Duodenal mucosa (tissue), 2 donors: ENCODE measurements around the gene ZC3H12A.
"Not testable (repeated sequence)": the region's sequence is repeated elsewhere in the genome, so short reads cannot be mapped to it uniquely, and the experiment has no call there.

Experiments used
- H3K27ac ChIP-seq: one replicate; pipeline ENCODE4 v1.7.0; 2013; ENCODE audit warnings: low read depth, low read length
- H3K27me3 ChIP-seq, 2 donors: one replicate each; pipeline ENCODE4 v1.7.0; 2013; ENCODE audit warnings: low read length in 2 of 2, control low read depth in 1 of 2; ENCODE audit not compliant: insufficient read depth in 2 of 2, control insufficient read depth in 1 of 2
- H3K36me3 ChIP-seq, 2 donors: one replicate each; pipeline ENCODE4 v1.7.0; 2013; ENCODE audit warnings: low read length in 2 of 2, control low read depth in 1 of 2; ENCODE audit not compliant: insufficient read depth in 2 of 2, control insufficient read depth in 1 of 2
- H3K4me1 ChIP-seq, 2 donors: one replicate each; pipeline ENCODE4 v1.7.0; 2013; ENCODE audit warnings: low read length in 2 of 2, control low read depth in 1 of 2; ENCODE audit not compliant: insufficient read depth in 2 of 2, control insufficient read depth in 1 of 2
- H3K4me3 ChIP-seq, 2 donors: one replicate each; pipeline ENCODE4 v1.7.0; 2013; ENCODE audit warnings: low read length in 2 of 2, low read depth in 1 of 2
- H3K9ac ChIP-seq, 2 donors: one replicate each; pipeline ENCODE4 v1.7.0; 2013; ENCODE audit warnings: low read length in 2 of 2, low read depth in 1 of 2
- H3K9me3 ChIP-seq, 2 donors: one replicate each; pipeline ENCODE4 v1.7.0; 2013; ENCODE audit warnings: low read length in 2 of 2, control low read depth in 1 of 2; ENCODE audit not compliant: control insufficient read depth in 1 of 2

The ZC3H12A gene

GRCh38 chr1:37497832-37498231, 23.5 kb downstream of the ZC3H12A start:
- H3K4me3 ChIP-seq: no peak overlapping the region
- H3K27ac ChIP-seq: no peak overlapping the region
- H3K4me1 ChIP-seq: peaks cover 4 to 10% of the 10 kb centered on the region in 2 donors
- peaks cover 23 to 41% of the 10 kb centered on the region in 2 donors for H3K36me3 ChIP-seq
- H3K9me3 ChIP-seq: no peaks in the 10 kb centered on the region
- H3K9ac ChIP-seq: no peak overlapping the region
- no peaks in the 10 kb centered on the region for H3K27me3 ChIP-seq

GRCh38 chr1:37498872-37499617, 24.7 kb downstream of the ZC3H12A start:
- no peaks in the 10 kb centered on the region for H3K27me3 ChIP-seq
- peaks cover 4 to 10% of the 10 kb centered on the region in 2 donors for H3K4me1 ChIP-seq
- no peaks in the 10 kb centered on the region for H3K9me3 ChIP-seq
- no peak overlapping the region for H3K27ac ChIP-seq
- no peak overlapping the region for H3K4me3 ChIP-seq
- no peak overlapping the region for H3K9ac ChIP-seq
- H3K36me3 ChIP-seq: peaks cover 16 to 38% of the 10 kb centered on the region in 2 donors

GRCh38 chr1:37501661-37502060, 27.3 kb downstream of the ZC3H12A start:
- no peak overlapping the region for H3K4me3 ChIP-seq
- no peak overlapping the region for H3K9ac ChIP-seq
- no peaks in the 10 kb centered on the region for H3K9me3 ChIP-seq
- no peak overlapping the region for H3K27ac ChIP-seq
- no peaks in the 10 kb centered on the region for H3K27me3 ChIP-seq
- peaks cover 16 to 51% of the 10 kb centered on the region in 2 donors for H3K36me3 ChIP-seq
- H3K4me1 ChIP-seq: peaks cover 4 to 10% of the 10 kb centered on the region in 2 donors

GRCh38 chr1:37502104-37502503, 27.7 kb downstream of the ZC3H12A start:
- H3K27me3 ChIP-seq: no peaks in the 10 kb centered on the region
- no peak overlapping the region for H3K9ac ChIP-seq
- H3K27ac ChIP-seq: no peak overlapping the region
- no peak overlapping the region for H3K4me3 ChIP-seq
- H3K4me1 ChIP-seq: peaks cover 4 to 10% of the 10 kb centered on the region in 2 donors
- H3K36me3 ChIP-seq: peaks cover 16 to 53% of the 10 kb centered on the region in 2 donors
- no peaks in the 10 kb centered on the region for H3K9me3 ChIP-seq

- H3K27me3 ChIP-seq, H3K4me3 ChIP-seq, H3K9me3 ChIP-seq, H3K27ac ChIP-seq, H3K9ac ChIP-seq, H3K4me1 ChIP-seq: not testable (repeated sequence)
- H3K36me3 ChIP-seq: peaks cover 16 to 58% of the 10 kb centered on the region in 2 donors
Observed at GRCh38 chr1:37502791-37503190, 28.4 kb downstream of the ZC3H12A start.

GRCh38 chr1:37506740-37507139, 32.4 kb downstream of the ZC3H12A start:
- H3K36me3 ChIP-seq: peaks cover 6 to 61% of the 10 kb centered on the region in 2 donors
- no peaks in the 10 kb centered on the region for H3K9me3 ChIP-seq
- no peak overlapping the region for H3K4me3 ChIP-seq
- H3K4me1 ChIP-seq: no peaks in the 10 kb centered on the region
- H3K27ac ChIP-seq: no peak overlapping the region
- no peak overlapping the region for H3K9ac ChIP-seq
- no peaks in the 10 kb centered on the region for H3K27me3 ChIP-seq

GRCh38 chr1:37509181-37509580, 34.8 kb downstream of the ZC3H12A start:
- peaks cover 8% of the 10 kb centered on the region in 2 donors for H3K4me1 ChIP-seq
- H3K27me3 ChIP-seq: no peaks in the 10 kb centered on the region
- H3K27ac ChIP-seq: no peak overlapping the region
- H3K36me3 ChIP-seq: peaks cover 4 to 52% of the 10 kb centered on the region in 2 donors
- no peaks in the 10 kb centered on the region for H3K9me3 ChIP-seq
- no peak overlapping the region for H3K4me3 ChIP-seq
- no peak overlapping the region for H3K9ac ChIP-seq

GRCh38 chr1:37513795-37514349, 39.5 kb downstream of the ZC3H12A start:
- peak overlapping the region; percentile 73 to 85 for H3K4me3 ChIP-seq
- no peaks in the 10 kb centered on the region for H3K9me3 ChIP-seq
- H3K9ac ChIP-seq: peak overlapping the region; percentile 48 to 57
- no peaks in the 10 kb centered on the region for H3K27me3 ChIP-seq
- peaks cover 13 to 16% of the 10 kb centered on the region in 2 donors for H3K4me1 ChIP-seq
- H3K27ac ChIP-seq: no peak overlapping the region
- peaks cover 3 to 18% of the 10 kb centered on the region in 2 donors for H3K36me3 ChIP-seq

GRCh38 chr1:37514350-37515184, 40.2 kb downstream of the ZC3H12A start, which contains the start of gene MEAF6:
TSS of gene MEAF6 (minus strand) at chr1:37514766. CDS start at chr1:37514746, 20 bp downstream.
- Histone ChIP-seq H3K9me3 (no peaks in the 10 kb centered on the region), H3K4me3 (peak within 1 kb of the TSS; percentile 73 to 85), H3K9ac (peak within 1 kb of the TSS; percentile 57 to 98), H3K36me3 (peaks cover 0 to 12% of the 10 kb centered on the region in 2 donors), H3K27ac (peak within 1 kb of the TSS; percentile 88), H3K27me3 (no peaks in the 10 kb centered on the region), H3K4me1 (peaks cover 13 to 16% of the 10 kb centered on the region in 2 donors)
